ENCODE results near the gene MRS2.

MRS2 gene

DNA sequence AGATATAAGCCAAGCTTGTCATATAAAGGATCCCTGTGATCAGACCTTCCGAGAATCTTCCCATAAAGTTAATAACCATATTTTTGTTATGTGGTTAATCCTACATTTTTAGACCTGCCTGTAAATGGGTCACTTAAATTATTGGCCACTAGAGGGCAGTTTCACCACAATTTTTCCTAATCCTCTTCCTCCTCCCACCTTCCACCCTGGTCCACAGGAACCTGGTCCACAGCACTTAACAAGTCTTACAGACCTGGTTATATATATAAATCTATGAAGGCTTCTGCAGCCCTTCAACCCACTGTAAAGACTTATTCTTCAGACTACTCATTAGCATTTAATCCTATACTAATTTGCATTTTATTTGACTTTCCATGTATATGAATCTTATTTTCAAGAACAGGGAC is 28.3 kb downstream of the MRS2 start:
- Mint-ChIP-seq H3K9me3 (no peaks in the 10 kb centered on the region), H3K4me3 (no peak overlapping the region), H3K27me3 (no peaks in the 10 kb centered on the region), H3K4me1 (no peaks in the 10 kb centered on the region), H3K27ac (no peak overlapping the region), H3K36me3 (ENCODE audit: low read depth) (peaks cover 2% of the 10 kb centered on the region)
- DNase-seq (peak; percentile 5), ATAC-seq (no peak)

DNA sequence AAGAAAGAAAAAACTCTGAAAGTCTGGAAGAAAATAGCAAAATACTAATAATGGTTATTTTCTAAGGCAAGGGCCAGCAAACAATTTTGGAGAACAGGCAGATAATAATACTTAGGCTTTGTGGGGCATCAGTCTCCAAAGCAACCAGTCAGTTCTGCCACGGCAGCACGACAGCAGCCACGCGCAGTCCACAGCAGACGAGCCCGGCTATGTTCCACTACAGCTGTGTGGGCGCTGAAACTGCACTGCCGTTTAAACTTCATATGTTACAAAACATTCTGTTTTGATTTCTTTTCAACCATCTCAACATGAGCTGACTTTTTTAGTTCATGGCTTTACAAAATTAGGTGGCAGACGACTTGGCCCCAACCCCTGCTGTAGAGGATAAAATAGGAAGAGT is 29.9 kb downstream of the MRS2 start:
- peaks cover 2% of the 10 kb centered on the region for H3K36me3 Mint-ChIP-seq (ENCODE audit: low read depth)
- no peak overlapping the region for H3K27ac Mint-ChIP-seq
- DNase-seq, result no peak
- no peaks in the 10 kb centered on the region for H3K4me1 Mint-ChIP-seq
- no peak overlapping the region for H3K4me3 Mint-ChIP-seq
- no peaks in the 10 kb centered on the region for H3K27me3 Mint-ChIP-seq
- H3K9me3 Mint-ChIP-seq, result no peaks in the 10 kb centered on the region
- ATAC-seq, result no peak

DNA sequence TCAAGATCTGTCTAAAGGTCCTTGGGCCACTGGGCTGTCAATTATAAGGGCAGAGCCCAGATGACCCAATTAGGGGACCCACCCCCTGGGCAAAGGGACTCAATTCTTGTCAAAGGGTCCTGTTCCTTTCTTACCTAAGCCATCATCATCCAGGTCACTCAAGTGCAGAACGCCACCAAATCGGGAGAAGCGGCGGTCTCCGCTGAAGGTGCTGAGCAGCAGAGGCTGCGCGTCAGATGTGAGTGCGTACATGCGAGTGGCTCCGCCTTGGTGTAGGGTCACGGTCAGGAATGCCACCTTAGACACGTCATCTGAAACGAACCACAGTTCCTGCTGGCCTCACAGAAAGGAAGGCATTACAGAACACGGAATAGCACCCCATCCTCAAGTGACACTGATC is 34.2 kb downstream of the MRS2 start:
- Mint-ChIP-seq H3K36me3 (ENCODE audit: low read depth) (no peaks in the 10 kb centered on the region), H3K4me3 (no peak overlapping the region), H3K27ac (no peak overlapping the region)

DNA sequence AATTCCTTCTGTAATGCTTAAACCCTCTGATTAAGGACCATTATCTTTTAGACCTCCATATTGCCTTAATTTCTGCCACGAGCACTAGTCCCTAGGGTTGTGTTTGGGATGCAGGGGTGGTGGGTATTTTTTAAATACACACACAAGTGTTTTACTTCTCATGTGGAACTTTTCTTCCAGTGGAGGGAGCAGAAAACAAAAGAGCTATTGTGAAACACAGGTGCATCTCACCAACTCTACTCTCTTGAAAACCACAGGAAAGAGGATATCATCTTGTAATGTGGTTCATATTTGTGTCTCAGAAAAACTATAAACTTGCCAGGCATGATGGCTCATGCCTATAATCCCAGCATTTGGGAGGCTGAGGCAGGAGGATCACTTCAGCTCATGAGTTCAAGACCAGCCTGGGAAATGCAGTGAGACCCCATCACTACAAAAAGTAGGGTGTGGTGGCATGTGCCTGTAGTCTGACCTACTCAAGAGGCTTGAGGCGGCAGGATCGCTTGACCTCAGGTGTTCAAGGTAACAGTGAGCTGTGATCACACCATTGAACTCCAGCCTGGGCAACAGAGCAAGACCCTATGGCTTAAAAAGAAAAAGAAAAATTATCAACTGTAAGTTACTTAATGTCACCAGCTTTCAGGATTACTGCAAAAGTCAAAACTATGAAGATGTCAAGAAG is 37.3 kb downstream of the MRS2 start:
- no peaks in the 10 kb centered on the region for H3K36me3 Mint-ChIP-seq (ENCODE audit: low read depth)
- H3K27me3 Mint-ChIP-seq, result no peaks in the 10 kb centered on the region
- H3K4me3 Mint-ChIP-seq, result no peak overlapping the region
- no peak for ATAC-seq
- H3K9me3 Mint-ChIP-seq, result no peaks in the 10 kb centered on the region
- H3K27ac Mint-ChIP-seq, result no peak overlapping the region
- no peak for DNase-seq
- H3K4me1 Mint-ChIP-seq, result no peaks in the 10 kb centered on the region

More for the DNA sequence above, 34.2 kb downstream of the MRS2 start:
- no peaks in the 10 kb centered on the region for H3K27me3 Mint-ChIP-seq
- no peaks in the 10 kb centered on the region for H3K9me3 Mint-ChIP-seq
- H3K4me1 Mint-ChIP-seq, result no peaks in the 10 kb centered on the region
- no peak for ATAC-seq
- DNase-seq, result no peak

DNA sequence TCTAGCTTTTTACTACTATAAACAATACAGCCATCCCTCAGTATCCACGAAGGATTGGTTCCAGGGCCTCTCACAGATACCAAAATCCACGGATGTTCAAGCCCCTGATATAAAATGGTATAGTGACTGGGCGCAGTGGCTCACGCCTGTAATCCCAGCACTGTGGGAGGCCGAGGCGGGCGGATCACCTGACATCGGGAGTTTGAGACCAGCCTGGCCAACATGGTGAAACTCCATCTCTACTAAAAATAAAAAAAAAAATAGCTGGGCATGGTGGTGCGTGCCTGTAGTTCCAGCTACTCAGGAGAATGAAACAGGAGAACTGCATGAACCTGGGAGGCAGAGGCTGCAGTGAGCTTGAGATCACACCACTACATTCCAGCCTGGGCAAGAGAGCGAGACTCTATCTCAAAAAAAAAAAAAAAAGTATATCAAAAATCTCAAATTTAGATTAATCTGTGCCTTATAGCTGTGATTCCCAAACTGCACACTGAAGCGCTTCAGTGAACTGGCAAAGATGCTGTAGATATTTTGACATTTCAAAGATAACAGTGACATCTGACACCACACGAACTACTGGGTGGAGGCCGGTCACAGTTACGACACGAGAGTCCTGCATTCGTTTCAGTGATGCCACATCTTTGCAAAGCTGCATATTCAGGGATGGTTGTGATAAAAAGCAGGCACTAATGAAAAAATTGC is 38.3 kb downstream of the MRS2 start:
- no peaks in the 10 kb centered on the region for H3K4me1 Mint-ChIP-seq
- DNase-seq (no peak), ATAC-seq (no peak)
- no peak overlapping the region for H3K4me3 Mint-ChIP-seq
- H3K27me3 Mint-ChIP-seq, result no peaks in the 10 kb centered on the region
- H3K27ac Mint-ChIP-seq, result no peak overlapping the region
- H3K9me3 Mint-ChIP-seq, result no peaks in the 10 kb centered on the region
- H3K36me3 Mint-ChIP-seq (ENCODE audit: low read depth), result no peaks in the 10 kb centered on the region

DNA sequence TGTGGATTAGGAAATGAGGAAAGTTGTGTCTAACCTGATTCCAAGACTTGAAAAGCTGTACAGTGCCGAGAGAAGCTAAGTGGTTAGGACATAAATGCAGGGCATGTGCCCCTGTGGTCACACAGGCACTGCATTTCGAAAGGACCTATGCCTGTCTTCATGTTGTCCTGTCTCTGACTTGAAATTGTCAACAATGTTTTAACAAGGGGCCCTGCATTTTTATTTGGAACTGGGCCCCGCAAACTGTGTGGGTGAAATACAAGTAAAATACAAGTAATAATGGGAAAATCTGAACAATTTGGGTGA is 38.8 kb downstream of the MRS2 start:
- no peak overlapping the region for H3K4me3 Mint-ChIP-seq
- no peaks in the 10 kb centered on the region for H3K4me1 Mint-ChIP-seq
- no peaks in the 10 kb centered on the region for H3K9me3 Mint-ChIP-seq

DNA sequence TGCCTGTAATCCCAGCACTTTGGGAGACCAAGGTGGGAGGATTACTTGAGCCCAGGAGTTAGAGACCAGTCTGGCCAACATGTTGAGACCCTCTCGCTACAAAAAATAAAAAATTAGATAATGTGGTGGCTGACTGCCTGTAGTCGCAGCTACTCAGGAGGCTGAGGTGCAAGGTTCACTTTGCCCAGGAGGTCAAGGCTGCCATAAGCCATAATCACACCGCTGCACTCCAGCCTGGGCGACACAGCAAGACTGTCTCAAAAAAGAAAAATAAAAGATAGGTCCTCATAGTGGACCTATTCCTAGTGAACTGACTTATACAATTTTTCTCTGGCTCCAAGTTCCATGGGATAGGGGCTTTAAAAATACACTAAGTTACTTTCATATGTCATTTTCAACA is 41.9 kb downstream of the MRS2 start:
- no peaks in the 10 kb centered on the region for H3K4me1 Mint-ChIP-seq
- DNase-seq (no peak), ATAC-seq (no peak)
- no peak overlapping the region for H3K4me3 Mint-ChIP-seq
- H3K27me3 Mint-ChIP-seq, result no peaks in the 10 kb centered on the region
- no peaks in the 10 kb centered on the region for H3K36me3 Mint-ChIP-seq (ENCODE audit: low read depth)
- no peak overlapping the region for H3K27ac Mint-ChIP-seq
- no peaks in the 10 kb centered on the region for H3K9me3 Mint-ChIP-seq

More for the DNA sequence above, 38.8 kb downstream of the MRS2 start:
- H3K36me3 Mint-ChIP-seq (ENCODE audit: low read depth), result no peaks in the 10 kb centered on the region
- ATAC-seq, result no peak
- no peak for DNase-seq
- no peak overlapping the region for H3K27ac Mint-ChIP-seq
- H3K27me3 Mint-ChIP-seq, result no peaks in the 10 kb centered on the region

DNA sequence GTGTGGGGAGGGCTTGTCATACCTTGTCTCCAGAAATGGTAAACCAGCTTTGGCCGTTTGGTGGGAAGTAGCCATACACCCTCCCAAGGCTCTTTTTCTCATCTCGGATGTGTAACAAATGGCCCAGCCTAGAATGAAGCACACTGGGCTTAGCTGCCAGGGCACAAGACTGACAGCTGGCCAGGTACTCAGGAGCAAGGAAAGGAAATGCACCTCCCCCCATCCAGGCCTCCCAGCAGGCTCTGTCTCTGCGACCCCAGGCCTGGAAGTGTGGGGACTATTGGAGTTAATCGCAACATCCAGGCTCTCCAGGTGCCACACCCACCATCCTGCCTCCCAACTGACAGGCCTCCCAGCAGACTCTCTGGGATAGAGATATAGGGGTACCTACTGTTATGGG is 43.0 kb downstream of the MRS2 start:
- DNase-seq, result no peak
- Mint-ChIP-seq H3K4me1 (no peaks in the 10 kb centered on the region), H3K27ac (no peak overlapping the region), H3K36me3 (ENCODE audit: low read depth) (no peaks in the 10 kb centered on the region), H3K27me3 (no peaks in the 10 kb centered on the region), H3K4me3 (no peak overlapping the region), H3K9me3 (no peaks in the 10 kb centered on the region)
- no peak for ATAC-seq

DNA sequence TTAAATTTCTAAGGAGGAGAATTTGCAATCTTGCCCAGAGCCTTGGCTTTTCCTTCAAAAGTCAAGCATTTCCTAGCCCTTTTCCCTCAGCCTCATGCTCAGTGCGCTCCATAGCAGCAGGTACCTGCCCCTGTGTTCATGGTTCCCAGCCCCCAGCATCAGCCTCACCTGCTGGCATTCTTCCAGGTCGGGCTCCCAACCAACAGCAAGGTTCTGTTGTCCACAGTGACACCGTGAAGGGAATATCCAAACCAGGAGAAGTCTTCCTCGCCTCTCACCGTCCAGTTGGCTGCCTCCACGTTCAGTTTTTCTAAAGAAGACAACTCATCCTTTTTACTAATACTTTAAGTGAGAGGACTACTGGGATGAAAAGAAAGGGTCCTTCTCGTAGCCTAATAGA is 43.9 kb downstream of the MRS2 start:
- H3K9me3 Mint-ChIP-seq, result no peaks in the 10 kb centered on the region
- no peaks in the 10 kb centered on the region for H3K27me3 Mint-ChIP-seq
- no peak overlapping the region for H3K27ac Mint-ChIP-seq
- H3K4me3 Mint-ChIP-seq, result no peak overlapping the region
- H3K4me1 Mint-ChIP-seq, result no peaks in the 10 kb centered on the region
- DNase-seq, result no peak
- ATAC-seq, result no peak
- no peaks in the 10 kb centered on the region for H3K36me3 Mint-ChIP-seq (ENCODE audit: low read depth)

DNA sequence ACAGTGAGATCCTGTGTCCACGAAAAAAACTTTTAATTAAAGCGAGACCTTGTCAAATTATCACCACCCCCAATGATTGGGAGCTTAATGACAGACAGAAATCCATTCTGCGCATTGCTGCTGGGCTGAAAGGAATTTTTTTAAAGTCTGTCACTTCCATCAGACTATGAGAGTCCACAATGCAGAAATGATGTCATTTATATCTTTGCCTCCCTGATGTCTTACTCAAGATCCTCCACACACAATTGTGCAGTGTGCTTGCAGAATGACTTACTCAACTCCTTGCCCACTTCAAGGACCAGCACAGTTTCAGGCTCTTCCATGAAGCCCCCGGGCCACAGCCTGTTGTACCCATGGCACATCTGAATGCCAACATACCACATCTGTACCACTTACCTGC is 45.7 kb downstream of the MRS2 start:
- Mint-ChIP-seq H3K36me3 (ENCODE audit: low read depth) (no peaks in the 10 kb centered on the region), H3K9me3 (no peaks in the 10 kb centered on the region)
- no peak for DNase-seq

DNA sequence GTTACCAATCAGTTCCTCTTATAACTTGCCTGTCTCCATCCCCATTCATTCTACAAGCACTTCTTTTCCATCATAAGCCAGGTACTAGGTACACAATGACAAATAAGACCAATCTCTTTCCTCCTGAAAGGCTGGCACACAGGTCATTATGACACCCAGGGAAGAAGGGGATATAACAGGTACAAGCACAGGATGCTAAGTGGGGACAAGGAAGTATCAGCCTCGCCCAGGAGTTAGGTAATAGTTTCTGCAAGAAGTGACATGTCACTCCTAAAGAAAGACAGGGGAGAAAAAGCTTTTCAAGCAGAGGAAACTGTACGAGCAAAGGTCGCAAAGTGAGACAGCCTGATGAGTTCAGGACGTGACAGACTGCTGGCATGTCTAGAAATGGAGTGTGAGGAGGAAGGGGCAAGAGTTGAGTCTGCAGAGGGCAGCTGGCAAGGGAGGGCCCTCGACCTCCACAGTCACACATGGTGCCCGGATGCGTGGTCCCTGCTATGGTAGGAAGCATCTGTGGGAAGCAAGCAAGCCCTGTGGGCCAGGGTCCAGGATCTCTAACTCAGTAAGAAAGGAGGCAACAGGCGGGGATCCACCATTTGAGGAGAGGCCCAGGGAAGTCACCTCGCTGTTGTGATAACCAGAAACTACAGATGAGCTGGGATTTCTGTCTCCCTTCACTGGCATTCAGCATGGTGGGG is 46.2 kb downstream of the MRS2 start:
- no peaks in the 10 kb centered on the region for H3K27me3 Mint-ChIP-seq
- H3K36me3 Mint-ChIP-seq (ENCODE audit: low read depth), result no peaks in the 10 kb centered on the region
- no peak overlapping the region for H3K27ac Mint-ChIP-seq
- H3K4me1 Mint-ChIP-seq, result no peaks in the 10 kb centered on the region
- ATAC-seq (no peak), DNase-seq (no peak)
- no peaks in the 10 kb centered on the region for H3K9me3 Mint-ChIP-seq
- no peak overlapping the region for H3K4me3 Mint-ChIP-seq

More for the DNA sequence above, 45.7 kb downstream of the MRS2 start:
- H3K27me3 Mint-ChIP-seq, result no peaks in the 10 kb centered on the region
- no peaks in the 10 kb centered on the region for H3K4me1 Mint-ChIP-seq
- ATAC-seq, result no peak
- H3K4me3 Mint-ChIP-seq, result no peak overlapping the region
- H3K27ac Mint-ChIP-seq, result no peak overlapping the region

DNA sequence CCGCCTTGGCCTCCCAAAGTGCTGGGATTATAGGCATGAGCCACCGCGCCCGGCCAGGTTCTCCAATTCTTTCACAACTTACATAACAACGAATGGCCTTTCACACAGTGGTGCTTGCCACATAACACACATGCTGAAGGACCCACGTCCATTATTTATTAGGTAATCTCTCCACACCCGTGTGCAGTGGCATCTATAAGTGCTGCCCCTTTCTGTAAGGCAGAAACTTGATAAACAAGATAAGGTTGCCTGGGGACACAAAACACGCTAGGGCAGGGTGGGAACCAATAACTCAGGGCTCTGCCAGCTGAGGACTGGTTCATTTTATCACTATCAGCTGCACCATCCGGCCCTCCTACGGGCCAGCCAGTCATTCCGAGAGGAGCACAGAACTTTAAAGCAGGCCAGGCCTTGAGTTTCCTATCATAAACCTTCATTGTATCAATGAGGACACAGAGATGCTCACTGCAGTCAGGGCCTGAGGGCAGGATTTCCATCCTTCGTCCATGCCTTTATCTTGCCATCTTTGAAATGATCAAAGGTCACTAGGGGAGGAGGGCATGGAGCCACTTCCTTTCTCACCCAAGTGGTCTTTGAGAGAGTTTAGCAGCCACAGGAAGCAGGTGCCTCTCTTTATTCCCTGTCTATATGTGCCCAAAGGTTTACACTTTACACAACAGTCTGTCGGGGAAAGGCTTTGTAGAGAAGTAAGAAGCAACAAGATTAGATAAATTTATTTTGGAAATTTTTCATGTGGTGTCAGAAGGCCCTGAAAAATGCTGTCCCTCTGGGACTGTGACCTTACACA is 49.0 kb downstream of the MRS2 start:
- Mint-ChIP-seq H3K27ac (no peak overlapping the region), H3K36me3 (ENCODE audit: low read depth) (no peaks in the 10 kb centered on the region), H3K4me1 (no peaks in the 10 kb centered on the region), H3K27me3 (no peaks in the 10 kb centered on the region), H3K9me3 (no peaks in the 10 kb centered on the region), H3K4me3 (no peak overlapping the region)
- ATAC-seq (no peak), DNase-seq (no peak)

DNA sequence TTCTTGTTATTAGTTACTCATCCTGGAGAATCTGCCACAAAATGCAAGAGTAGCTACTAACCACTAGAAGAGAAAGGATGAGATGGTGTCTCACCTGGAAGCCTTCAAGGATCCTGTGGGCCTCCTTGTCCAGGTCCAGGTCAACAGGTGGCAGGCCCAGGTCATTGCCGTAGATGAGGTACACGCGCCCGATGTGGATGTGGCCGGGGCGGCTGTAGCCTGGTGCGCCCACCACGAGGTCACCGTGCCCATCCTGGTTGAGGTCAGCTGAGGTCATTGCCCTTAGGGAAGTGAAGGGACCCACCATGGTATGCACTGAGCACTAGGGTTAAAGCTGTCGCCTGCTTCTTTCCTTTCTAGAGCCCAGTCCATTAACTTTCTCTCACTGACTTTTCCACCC is 51.2 kb downstream of the MRS2 start:
- ATAC-seq, result no peak
- H3K36me3 Mint-ChIP-seq (ENCODE audit: low read depth), result no peaks in the 10 kb centered on the region
- no peaks in the 10 kb centered on the region for H3K9me3 Mint-ChIP-seq
- no peak overlapping the region for H3K4me3 Mint-ChIP-seq
- no peaks in the 10 kb centered on the region for H3K4me1 Mint-ChIP-seq
- no peak overlapping the region for H3K27ac Mint-ChIP-seq
- H3K27me3 Mint-ChIP-seq, result no peaks in the 10 kb centered on the region
- no peak for DNase-seq

DNA sequence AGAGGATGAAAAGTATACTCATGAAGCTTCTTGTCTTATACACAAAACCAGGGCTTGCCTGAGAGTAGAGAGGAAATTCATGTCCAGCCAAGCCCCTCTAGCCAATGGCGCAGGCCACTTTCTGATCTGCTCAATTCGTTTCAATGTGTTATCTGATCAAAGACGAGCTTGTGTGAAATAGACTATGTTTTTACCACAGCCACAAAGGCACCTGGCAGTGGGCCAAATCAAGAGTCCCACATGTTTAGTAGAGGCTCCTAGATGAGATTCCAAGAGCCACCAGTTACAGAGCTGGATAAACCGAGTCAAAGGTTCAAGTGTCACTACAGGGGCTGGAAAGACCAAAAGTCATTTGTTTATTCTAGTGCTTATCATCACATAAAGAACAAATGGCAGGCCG is 51.7 kb downstream of the MRS2 start:
- no peak overlapping the region for H3K27ac Mint-ChIP-seq
- H3K9me3 Mint-ChIP-seq, result no peaks in the 10 kb centered on the region
- H3K4me1 Mint-ChIP-seq, result no peaks in the 10 kb centered on the region
- no peaks in the 10 kb centered on the region for H3K36me3 Mint-ChIP-seq (ENCODE audit: low read depth)
- H3K4me3 Mint-ChIP-seq, result no peak overlapping the region
- ATAC-seq (no peak), DNase-seq (no peak)
- no peaks in the 10 kb centered on the region for H3K27me3 Mint-ChIP-seq

DNA sequence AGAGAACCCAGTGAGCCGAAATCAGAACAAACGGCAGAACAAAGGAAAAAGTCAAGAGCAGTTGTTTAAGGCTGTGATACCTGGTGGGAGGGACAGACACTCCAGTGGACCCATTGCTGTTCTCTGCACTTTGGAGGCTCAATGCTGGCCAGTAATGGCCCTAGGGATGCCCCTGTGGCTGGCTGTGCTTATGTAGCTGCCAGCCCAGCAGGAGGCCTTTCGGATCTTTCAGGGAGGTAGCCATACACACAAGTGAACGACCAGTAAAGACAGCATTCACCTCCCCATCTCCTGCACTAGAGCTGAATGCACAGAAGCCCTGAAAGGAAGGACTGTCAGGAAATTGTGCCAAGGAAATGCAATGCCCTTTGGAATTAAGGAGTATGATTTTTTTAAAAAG is 52.3 kb downstream of the MRS2 start:
- Mint-ChIP-seq H3K27ac (no peak overlapping the region), H3K36me3 (ENCODE audit: low read depth) (no peaks in the 10 kb centered on the region), H3K4me3 (no peak overlapping the region), H3K4me1 (no peaks in the 10 kb centered on the region), H3K9me3 (no peaks in the 10 kb centered on the region), H3K27me3 (no peaks in the 10 kb centered on the region)
- no peak for DNase-seq
- ATAC-seq, result no peak
